SW480 (cell line): ENCODE data around the gene TAS1R3.
A peak's percentile ranks its signal among the peaks of the same experiment; 100 is the strongest.

Source experiments
- DNase-seq: peaks from one replicate; pipeline ENCODE4 v3.0.0-alpha.2; 2016; ENCODE audit warnings: low spot score

The TAS1R3 gene

GRCh38 chr1:1324084-1324523 is 7.0 kb upstream of the TAS1R3 start:
- no peak for DNase-seq

GRCh38 chr1:1324524-1325287 is 6.4 kb upstream of the TAS1R3 start, which contains the start of the genes CPTP and INTS11:
TSS of gene CPTP (plus strand) at chr1:1324802. CDS start at chr1:1326911, 2,109 bp downstream.
TSS of gene INTS11 (minus strand) at chr1:1324660. CDS start at chr1:1324608, 52 bp downstream.
- peak; percentile 89 for DNase-seq

- no peak for DNase-seq
Observed at GRCh38 chr1:1325288-1326074, 5.6 kb upstream of the TAS1R3 start.

- no peak for DNase-seq
Observed at GRCh38 chr1:1326075-1326605, 4.9 kb upstream of the TAS1R3 start.

GRCh38 chr1:1327291-1327690 is 3.8 kb upstream of the TAS1R3 start:
- DNase-seq, result no peak

- DNase-seq, result no peak
Observed at GRCh38 chr1:1328254-1328653, 2.8 kb upstream of the TAS1R3 start.

GRCh38 chr1:1329304-1330210 is 1.5 kb upstream of the TAS1R3 start:
- DNase-seq, result no peak

GRCh38 chr1:1330366-1331067 is 563 bp upstream of the TAS1R3 start:
- DNase-seq, result no peak

- no peak for DNase-seq
Observed at GRCh38 chr1:1332031-1332755, 1.1 kb downstream of the TAS1R3 start.

GRCh38 chr1:1332774-1333480 is 1.8 kb downstream of the TAS1R3 start:
- DNase-seq, result peak; percentile 90

GRCh38 chr1:1333551-1334241 is 2.6 kb downstream of the TAS1R3 start:
- no peak for DNase-seq

- DNase-seq, result no peak
Observed at GRCh38 chr1:1334835-1335234, 3.8 kb downstream of the TAS1R3 start.

- DNase-seq, result no peak
Observed at GRCh38 chr1:1335283-1335682, 4.2 kb downstream of the TAS1R3 start.

GRCh38 chr1:1335792-1336248 is 4.7 kb downstream of the TAS1R3 start:
- no peak for DNase-seq

- no peak for DNase-seq
Observed at GRCh38 chr1:1336446-1336845, 5.4 kb downstream of the TAS1R3 start.

- no peak for DNase-seq
Observed at GRCh38 chr1:1336931-1337792, 6.1 kb downstream of the TAS1R3 start.

GRCh38 chr1:1337793-1338147 is 6.7 kb downstream of the TAS1R3 start:
- no peak for DNase-seq

- no peak for DNase-seq
Observed at GRCh38 chr1:1338278-1338677, 7.2 kb downstream of the TAS1R3 start.
